HEK293T (cell line): ENCODE results near the gene NAMPT.

ENCODE experiments used
- FOXA1 ChIP-seq: fragments of 450-650 bp; IDR thresholded peaks from 2 replicates; pipeline ENCODE4 v1.6.1; 2016; ENCODE audit warnings: mild to moderate bottlenecking
- SP1 ChIP-seq: fragments of 450-650 bp; IDR thresholded peaks from 2 replicates; pipeline ENCODE4 v1.6.1; 2017

GRCh38 chr7:106265133-106265532 lies 19.6 kb downstream of the NAMPT start:
- TF ChIP-seq SP1, result no peak
- no peak for TF ChIP-seq FOXA1
